HG02885 (cell line): ENCODE data around the gene CC2D1A.
A peak's percentile ranks its signal among the peaks of the same experiment; 100 is the strongest.

ENCODE experiments used
- ATAC-seq: cut with Tn5 transposase; IDR thresholded peaks from one replicate; pipeline ENCODE4 v1.9.1; 2021; ENCODE audit warnings: mild to moderate bottlenecking; ENCODE audit not compliant: unreplicated experiment, poor library complexity

CC2D1A gene

DNA sequence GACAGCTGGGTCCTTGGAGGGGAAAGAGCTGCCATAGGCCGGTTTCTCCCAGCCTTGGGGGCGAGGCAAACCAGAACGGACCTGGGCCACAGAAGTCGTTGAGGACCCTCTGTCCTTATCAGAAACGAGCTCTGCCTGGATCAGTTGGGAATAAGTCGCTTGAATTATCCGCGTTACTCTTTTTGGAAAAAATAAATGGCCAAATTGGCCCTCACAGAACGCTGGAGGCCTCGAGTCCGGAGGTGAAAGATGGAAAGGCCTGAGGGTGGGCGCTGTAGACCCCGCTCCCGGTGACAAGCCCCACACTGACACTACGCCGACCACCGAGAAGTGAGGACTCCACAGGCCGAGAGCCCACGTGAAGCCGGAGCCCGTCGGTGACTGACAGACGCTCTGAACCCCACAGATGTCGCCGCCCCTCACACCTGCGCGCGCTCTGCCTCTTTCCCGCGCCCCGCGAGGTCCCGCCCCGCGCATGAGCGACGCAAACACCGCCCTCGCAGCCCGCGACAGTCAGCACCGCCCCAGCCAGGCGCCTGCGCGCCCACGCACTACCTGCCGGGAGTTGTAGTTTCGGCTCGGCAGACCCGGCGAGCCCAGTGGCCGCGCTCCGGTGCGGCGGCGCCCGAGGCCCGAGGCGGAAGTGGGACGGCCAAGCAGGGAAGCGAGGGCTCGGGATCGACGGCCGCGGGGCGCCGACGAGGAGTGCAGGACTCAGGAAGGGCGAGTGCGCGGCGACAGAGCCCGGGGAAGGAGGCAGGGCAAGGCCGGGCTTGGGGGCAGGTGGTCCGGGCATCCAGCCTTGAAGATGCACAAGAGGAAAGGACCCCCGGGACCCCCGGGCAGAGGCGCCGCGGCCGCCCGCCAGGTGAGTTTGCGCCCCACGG is at the start of gene CC2D1A, which contains the start of gene BRME1:
TSS of gene CC2D1A (plus strand) at position 568 of the 887 bp plus-strand sequence. CDS start at position 809, 241 bp downstream.
TSS of gene BRME1 (minus strand) at position 484 of the 887 bp plus-strand sequence. CDS start 1,225 bp downstream, outside the sequence.
- peak; percentile 92 for ATAC-seq

DNA sequence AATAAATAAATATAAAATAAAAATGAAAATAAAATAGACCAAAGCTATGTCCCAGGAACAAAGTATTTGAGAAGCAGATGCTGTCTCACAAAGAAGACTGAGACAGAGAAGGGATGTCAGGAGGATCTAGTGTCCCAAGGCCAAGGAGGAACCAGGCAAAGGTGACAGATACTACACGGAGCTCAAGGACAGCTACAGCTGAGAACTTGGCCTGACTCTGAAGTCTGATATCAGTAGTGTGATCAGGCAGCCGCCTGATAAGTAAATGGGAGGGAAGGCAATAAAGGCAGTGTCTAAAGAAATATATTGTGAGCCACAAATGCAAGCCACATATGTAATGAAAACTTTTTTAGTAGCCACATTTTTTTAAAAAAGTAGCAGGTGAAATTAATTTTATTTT is 49.5 kb upstream of the CC2D1A start:
- ATAC-seq, result no peak

DNA sequence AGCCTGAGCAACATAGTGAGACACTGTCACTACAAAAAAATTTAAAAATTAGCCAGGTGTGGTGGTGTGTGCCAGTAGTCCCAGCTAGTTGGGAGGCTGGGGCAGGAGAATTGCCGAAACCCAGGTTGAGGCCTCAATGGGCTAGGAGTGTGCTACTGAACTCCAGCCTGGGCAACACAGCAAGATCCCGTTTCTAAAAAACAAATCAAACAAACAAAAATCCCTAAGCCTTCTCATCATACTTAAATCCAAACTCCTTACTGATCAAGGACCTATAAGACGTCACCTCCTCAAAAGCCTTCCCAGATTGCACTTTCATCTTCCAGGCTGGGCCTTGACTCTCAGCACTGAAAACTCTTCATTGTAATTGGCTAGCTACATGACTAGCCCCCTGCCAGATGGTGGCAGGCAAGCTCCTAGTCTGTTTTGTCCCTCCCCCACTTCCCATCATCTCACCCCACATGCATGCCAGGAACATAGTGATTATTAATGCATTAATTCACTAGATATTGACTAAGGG is 46.6 kb upstream of the CC2D1A start:
- ATAC-seq, result no peak

DNA sequence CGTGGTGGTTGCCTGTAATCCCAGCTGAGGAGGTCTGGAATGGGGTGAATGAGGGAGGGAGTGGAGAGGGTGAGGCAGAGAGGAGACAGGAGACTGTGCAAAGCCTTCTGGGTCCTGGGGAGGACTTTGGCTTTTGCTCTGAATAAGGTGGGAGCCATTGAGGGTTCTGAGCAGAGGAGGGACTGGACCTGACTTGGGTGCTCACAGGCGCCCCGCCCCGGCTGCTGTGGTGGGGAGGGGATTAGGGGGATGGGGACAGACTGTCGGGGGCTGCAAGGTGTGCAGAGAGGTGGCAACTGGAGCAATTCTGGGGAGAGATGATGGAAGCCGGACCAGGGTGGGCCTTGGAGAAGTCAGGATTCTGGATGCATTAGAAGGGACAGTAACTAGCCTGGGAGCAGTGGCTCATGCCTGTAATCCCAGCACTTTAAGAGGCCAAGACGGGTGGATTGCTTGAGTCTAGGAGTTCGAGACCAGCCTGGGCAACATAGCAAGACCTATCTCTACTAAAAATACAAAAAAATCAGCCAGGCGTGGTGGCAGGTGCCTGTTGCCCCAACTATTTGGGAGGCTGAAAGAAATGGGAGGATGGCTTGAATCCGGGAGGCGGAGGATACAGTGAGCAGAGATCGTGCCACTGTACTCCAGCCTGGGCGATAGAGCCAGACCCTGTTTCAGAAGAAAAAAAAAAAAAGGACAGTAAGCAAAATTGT is 45.2 kb upstream of the CC2D1A start:
- ATAC-seq, result no peak

DNA sequence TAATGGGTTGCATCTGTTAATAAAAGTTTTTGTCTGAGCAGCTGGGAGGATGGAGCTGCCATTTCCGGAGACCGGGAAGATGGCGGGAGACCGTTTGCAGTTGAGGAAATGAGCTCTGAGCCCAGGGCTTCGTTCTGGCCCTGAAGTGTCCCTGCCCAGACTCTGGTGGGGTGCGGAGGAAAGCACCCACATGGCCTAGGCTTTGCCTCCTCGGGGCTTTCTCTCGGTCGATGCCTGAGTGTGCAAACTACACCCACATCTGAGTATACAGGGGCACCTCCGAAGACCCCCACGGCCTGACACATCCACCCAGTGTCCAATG is 44.6 kb upstream of the CC2D1A start:
- peak; percentile 29 for ATAC-seq

- peak; percentile 75 for ATAC-seq
Observed at GRCh38 chr19:13861714-13862531, 44.1 kb upstream of the CC2D1A start.

GRCh38 chr19:13864046-13864666 is 41.8 kb upstream of the CC2D1A start:
- ATAC-seq, result no peak

GRCh38 chr19:13864667-13865570 is 41.1 kb upstream of the CC2D1A start:
- ATAC-seq, result no peak

DNA sequence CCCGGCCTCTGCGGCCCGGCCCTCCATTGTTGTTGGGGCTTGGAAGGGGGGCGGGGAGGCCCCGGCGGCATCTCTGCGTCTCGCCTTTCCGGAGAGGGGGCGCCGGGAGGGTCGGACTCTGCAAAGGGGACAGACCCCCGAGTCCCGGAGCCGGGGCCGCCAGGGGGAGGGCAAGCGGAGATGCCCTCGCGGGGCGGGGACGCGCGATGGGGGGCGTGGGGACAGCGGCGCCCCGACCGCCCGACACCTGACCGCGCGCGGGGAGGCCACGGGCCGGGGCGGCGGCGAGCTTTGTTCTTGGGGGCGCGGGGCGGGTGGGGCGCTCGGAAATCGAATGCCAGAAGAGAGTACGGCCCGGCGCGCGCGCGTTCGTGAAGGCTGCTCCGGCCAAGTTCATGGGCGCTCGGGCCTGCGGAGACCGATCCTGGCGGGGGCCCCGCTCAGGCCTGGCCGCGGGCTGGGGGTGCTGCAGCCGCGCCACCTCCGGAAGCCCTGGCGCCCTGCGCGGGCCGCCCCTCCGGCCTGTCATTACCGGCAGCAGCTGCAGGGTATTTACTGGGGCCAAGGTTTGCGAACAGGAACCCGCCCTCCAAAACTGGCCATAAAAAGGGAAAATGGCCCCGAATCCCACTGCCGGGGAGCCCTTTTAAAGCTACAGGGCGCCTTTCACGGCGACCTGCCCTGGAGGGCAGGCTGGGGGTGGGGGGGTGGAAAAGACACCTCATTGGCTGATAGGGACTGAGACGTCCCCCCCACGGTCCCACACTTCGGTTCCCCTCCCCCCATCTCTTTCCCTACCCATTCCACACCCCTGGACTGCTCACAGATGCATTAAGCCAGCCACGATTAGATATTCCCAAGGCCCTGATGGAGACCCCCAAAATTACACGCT is 40.2 kb upstream of the CC2D1A start:
- ATAC-seq, result no peak

- ATAC-seq, result no peak
Observed at GRCh38 chr19:13866463-13867046, 39.4 kb upstream of the CC2D1A start.

DNA sequence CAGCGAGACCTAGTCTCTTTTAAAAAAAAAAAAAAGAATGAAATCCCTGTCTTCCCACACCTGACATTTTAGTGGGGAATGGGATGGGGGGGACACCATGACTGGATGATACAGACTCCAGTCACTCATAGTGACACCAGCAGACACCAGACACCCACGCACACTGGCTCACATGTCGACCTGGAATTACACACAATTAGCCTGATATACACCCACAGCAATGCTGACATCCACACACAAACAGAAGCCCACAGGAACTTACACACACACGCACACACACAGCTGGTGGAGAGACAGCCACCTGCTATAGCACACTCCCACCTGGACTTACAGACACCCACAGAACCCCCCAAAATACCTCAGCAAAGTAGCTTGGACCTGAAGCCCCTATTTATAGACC is 37.3 kb upstream of the CC2D1A start:
- ATAC-seq, result no peak

DNA sequence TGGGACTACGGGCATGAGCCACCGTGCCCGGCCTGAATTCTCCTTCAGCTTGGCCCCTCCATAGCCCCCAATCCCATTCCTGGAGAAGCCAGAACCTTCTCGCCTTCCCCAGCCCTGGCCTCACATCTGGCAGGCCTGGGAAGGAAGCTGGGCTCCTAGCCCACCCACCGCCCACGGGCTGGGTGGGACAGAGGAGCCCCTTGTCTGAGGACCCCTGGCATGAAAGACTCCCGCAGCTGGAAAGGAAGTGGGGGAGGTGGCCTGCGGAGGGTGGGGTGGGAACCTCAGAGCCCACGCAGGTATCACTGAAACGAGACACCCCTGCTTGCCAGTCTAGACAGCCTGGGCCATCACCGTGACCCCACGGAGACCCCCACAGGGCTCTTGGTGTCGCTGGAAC is 36.7 kb upstream of the CC2D1A start:
- ATAC-seq, result no peak

DNA sequence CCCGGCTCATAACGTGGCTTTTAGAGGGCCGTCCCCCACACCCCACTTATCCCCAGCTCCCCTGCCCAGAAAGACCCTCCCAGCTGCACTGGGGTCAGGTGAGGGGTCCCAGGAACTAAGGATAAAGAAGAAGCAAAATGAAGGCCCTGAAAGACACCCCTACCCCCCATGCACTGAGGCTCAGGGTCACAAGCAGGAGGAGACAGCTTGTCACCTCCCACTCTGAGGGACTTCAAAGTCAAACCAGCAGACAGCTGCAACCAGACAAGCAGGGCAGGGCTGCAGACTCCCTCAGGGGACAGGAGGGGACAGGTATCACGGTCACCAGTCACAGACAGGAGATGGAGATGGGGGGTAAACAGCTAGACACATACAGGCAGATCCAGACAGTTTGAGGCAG is 35.1 kb upstream of the CC2D1A start:
- ATAC-seq, result no peak

DNA sequence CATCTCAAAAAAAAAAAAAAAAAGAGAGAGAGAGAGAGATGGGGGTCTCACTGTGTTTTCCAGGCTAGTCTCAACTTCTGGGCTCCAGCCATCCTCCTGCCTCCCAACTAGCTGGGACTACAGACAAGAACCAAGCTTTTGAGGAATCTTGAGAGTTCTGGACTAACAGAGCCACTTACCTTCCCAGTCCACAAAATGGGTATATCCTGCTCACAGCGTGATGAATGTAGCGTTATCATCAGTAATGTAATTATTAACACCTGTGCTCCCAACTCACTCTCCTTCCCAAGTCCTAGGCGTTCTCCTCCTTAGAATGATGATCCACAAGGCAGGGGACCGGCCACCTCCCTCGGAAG is 33.7 kb upstream of the CC2D1A start:
- no peak for ATAC-seq

GRCh38 chr19:13872695-13873389 is 33.2 kb upstream of the CC2D1A start:
- ATAC-seq, result no peak

DNA sequence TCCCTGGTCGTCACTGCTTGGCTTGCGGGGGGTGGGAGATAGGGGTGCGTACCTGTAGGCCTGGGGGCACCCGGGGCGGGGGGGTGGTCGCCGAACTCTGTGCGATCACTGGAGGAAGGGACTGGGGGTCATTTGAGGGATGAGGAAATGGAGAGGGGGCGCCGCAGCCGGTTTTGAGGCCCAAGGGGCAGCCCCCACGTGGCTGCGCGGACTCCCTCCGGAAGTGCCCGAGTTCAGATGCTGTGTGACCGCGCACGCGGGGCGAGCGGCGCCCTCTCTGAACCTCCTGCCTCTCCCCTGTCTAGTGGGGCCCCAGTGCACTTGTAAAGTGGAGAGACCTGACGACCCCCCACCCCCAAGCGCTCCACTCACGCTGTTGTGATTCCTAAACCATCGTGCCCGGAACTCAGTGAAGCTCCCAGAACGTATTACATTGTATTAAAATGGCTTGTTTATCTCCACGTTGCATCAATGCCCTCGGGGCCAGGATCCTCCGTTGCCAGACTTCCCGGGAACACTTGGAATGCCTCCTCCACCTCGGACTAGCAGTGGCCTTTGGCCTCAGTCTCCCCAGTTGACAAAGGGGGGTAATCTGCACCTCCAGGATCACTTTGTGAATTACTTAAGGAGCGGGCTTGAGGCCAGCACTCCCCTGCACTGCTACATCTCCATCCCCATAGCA is 32.0 kb upstream of the CC2D1A start:
- no peak for ATAC-seq

DNA sequence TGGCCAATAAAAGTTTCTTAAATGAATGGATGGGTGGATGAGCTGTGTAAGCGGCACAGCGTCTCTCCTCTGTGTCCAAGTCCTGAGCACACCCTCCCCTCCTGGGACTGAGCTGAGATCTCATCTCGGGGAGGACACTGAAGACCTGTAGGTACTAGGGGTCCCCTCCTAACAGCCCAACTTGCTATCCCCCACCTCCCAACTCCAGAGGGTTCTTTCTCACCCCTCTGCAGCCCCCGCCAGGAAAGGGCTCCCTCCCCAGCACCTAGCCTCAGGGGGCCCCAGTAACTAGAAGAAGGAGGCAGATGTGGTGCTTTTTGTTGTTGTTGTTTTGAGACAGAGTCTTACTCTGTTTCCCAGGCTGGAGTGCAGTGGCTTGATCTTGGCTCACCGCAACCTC is 30.2 kb upstream of the CC2D1A start:
- ATAC-seq, result no peak
